OCI-LY1 (cell line): ENCODE measurements around the gene DNAJC24.

Source experiments
- CTCF ChIP-seq: fragments of 200-600 bp; sonication (generic), shearing (Covaris generic); IDR thresholded peaks from 2 replicates; pipeline ENCODE4 v1.5.1; 2017; ENCODE audit warnings: mild to moderate bottlenecking, antibody characterized with exemption, low read length, moderate library complexity, mixed read lengths
- EZH2 ChIP-seq: fragments of 200-600 bp; sonication (generic), shearing (Covaris generic); IDR thresholded peaks from 2 replicates; pipeline ENCODE4 v1.8.0; 2017; ENCODE audit warnings: borderline replicate concordance, mixed run types, mild to moderate bottlenecking, antibody characterized with exemption, low read length, moderate library complexity, mixed read lengths

GRCh38 chr11:31355817-31356216 lies 13.8 kb upstream of the DNAJC24 start:
- TF ChIP-seq CTCF (no peak), EZH2 (no peak)
